Activated CD4-positive, CD25-positive, alpha-beta regulatory T cell treated with anti-CD3 and anti-CD28 coated beads, Interleukin-2, amount 50 U/mL, for 24 hours (primary cell): Measurements from ENCODE around the gene APBB1.
"Not testable (repeated sequence)": the region's sequence is repeated elsewhere in the genome, so short reads cannot be mapped to it uniquely, and the experiment has no call there.

Experiments used
- ATAC-seq, 2 donors: fragments of 150-1000 bp; cut with Tn5 transposase; one replicate each; pipeline ENCODE4 v1.10.0; 2021; ENCODE audit warnings: mild to moderate bottlenecking in 1 of 2, moderate library complexity in 1 of 2

Gene APBB1

DNA sequence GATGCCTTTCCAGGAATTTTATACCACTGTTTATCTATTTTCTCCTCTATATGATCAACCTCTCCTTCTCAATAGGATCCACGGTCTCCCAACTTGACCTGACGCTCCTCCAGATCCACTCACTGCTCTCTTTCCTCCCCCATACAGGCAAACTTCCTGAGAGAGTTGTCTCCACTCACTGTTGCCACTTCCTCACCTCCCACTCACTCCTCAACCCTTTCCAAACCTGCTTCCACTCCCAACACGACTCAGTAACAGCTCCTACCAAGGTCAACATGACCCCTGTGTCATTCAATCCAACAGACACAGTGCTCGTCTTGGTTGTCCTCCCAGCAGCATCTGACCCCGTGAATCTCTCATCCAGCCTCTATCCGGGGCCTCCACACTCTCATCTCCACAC lies 3.1 kb downstream of the APBB1 start:
- ATAC-seq, result no peak

- ATAC-seq, result peak in 1 of 2 donors; percentile 19
Observed at GRCh38 chr11:6414874-6415328, 4.0 kb downstream of the APBB1 start.

DNA sequence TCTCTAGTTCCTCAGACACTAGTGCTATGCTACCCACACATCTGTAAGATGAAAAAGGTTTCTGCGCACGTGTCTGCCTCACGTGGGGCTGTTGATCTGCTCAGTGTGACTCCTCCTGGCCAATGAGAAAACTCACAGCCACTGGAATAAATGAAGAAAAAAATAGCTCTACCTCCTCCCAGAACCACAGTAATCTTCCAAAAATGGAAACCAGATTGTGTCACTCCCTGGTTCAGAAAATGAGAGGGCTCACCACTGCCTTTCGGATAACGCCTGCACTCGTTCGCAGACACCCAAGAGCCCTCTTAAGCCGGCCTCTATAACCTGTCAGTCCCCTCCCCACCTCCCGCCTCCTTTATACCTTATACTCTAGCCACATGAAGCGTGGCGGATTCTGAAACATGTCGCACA lies 5.1 kb downstream of the APBB1 start:
- peak; percentile 89 to 90 for ATAC-seq

DNA sequence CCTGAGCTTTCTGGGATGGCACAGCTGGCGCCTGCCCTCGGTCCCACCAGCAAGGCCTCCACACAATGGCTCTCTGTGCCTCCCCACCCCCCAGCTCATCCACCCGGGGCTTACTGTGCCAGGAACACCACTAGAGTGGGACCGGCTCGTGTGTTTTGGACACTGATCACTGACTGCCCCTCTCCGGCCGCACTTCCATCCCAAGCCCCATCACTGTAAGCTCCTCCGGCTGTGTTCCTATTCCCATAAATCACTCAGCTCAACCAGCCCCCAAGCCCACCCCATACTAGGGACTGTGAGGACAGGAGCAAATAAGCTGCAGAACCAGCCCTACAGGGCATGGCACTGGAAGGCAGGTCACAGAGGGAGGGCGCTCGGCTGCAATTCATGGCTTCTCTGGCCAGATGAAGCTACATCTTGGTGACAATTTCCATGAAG lies 7.3 kb downstream of the APBB1 start:
- ATAC-seq, result no peak

- no peak for ATAC-seq
Observed at GRCh38 chr11:6410695-6411430, 8.0 kb downstream of the APBB1 start.

- ATAC-seq, result no peak
Observed at GRCh38 chr11:6406370-6406769, 12.5 kb downstream of the APBB1 start.

- no peak for ATAC-seq
Observed at GRCh38 chr11:6405846-6406245, 13.0 kb downstream of the APBB1 start.

DNA sequence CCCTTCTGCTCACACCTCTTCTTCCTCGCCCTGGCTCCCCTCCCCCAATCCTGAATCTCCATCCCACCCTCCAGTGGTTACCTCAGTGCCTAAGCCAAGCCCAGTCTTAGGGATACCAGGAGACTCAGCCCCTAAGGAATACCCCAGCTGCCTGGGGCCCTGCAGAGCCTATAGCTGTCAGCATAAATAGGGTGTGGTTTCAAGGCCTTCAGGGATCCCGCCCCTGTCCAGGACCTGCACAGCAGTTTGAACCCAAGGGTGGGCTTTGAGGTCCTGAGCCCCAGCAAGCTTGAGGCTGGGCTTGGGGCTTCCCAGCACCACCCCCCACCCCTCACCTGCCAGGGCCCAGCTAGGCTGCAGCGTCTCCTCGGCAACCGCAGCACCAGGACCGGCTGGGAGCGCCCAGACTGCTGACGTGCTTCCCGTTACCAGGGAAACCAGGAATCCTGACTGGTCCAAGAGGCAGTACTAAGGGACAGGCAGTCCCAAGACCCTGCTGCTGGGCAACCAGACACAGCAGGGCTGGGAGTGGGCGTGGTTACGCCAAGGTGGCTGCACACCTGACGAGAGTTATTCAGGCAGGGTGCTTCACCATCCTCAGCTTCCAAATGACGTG lies 13.7 kb downstream of the APBB1 start:
- ATAC-seq, result no peak

DNA sequence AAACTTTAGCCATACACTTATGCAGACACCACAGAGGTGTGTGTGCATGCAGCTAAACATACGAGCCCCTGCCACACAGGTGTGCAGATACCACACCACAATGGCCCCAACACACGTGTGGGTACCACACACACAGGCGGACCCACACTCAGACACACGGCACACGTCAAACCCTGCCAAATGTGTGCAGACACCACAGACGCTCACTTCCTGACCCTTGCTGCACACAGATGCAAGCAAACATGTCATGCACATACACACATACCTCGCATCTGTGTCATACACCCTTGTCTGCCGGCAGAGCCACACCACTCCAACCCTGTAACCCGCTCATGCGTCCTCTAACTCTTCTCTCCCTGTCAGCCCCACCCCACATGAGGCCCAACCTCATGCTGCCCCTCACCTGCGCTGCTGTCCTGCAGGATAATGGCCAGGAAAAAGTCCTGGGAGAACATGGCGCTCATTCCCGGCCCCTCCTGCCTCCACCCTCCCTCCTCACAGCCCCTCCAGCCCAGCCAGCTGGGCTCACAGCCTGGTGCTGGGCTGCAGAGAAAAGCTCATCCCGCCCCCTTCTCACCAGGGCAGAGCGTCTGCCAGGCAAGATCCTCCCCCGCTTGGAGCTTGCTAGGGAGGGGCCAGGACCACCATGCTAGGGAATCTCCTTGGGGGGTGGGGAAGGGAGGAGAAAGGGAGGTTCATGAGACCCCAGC lies 14.4 kb downstream of the APBB1 start:
- peak; percentile 61 to 66 for ATAC-seq

DNA sequence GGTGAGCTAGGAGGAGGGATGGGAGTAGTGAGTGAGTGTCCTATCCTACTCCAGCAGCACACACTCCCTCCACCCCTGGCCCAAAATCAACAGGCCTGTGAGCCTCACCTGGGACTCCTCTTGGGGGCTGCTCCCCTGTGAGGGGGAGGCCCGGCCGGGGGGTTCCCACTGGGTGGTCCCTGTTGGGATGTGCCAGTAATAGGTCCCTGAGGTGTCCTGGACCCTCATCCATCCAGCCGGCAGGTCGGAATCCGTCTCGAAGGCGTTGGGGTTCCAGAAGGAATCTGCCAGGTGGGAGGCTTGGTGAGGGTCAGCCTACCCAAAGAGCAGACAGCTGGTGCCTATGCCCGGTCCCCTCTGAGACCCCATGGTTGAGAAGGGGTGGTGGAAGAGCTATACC lies 15.4 kb downstream of the APBB1 start:
- no peak for ATAC-seq

DNA sequence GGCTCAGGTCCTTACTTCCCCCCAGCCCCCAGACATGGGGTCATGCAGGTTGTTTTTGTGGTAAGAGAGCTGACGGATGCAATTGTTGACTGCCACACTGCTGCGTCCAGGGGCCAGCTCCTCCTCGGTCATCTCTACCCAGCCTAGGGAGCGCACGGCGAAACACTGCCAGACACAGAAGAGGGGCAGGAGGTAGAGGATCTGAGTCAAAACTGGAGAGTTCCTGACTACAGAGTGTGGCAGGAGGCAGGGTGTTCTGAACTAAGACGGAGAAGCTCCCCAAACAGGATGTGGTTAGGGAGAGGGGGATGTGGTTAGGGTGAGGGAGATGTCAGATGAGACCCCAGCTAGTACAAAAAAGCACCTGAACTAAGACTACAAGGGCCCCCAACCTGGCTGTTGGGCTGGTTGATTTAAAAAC lies 16.3 kb downstream of the APBB1 start:
- peak; percentile 85 for ATAC-seq

- peak; percentile 10 to 18 for ATAC-seq
Observed at GRCh38 chr11:6402061-6402470, 16.8 kb downstream of the APBB1 start.

GRCh38 chr11:6401464-6401863 lies 17.4 kb downstream of the APBB1 start:
- ATAC-seq, result no peak

DNA sequence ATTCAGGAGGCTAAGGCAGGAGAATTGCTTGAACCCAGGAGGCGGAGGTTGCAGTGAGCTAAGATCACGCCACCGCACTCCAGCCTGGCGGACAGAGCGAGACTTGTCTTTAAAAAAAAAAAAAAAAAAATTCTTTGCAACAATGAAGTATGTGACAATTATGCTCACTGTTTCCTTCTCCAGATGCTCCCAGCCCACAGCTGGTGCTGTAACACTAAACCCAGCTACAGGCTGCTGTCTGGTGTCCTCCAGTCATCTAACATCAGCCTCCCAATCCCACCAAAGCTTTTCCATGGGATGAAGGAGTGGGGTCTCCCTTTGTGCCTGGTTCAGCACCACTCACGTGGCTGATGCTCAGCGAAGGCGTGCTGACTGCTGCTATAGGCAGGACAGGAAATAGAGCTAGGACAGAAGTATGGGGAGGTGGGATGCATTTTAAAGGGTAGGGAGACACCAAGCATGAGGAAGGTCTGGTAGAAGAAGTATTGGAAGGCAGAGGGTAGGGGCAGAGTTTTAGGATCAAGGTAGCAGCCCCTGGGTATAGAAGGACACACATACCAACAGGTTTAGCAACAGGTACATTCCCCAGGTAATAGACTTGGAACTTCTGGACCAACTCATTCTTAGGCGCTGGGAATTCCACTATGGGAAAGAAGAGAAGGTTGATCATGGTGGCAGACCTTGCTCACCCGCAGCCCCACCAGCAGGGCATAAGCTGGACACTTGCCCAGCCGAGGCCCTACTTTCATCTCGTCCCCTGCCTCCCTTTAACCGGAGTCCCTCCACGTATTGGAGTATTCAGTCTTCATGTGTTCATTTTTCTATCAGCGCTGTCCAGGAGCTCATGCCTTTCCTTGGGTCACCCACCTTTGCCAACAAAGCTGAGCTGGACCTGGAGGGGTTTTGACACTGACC lies 18.2 kb downstream of the APBB1 start:
- ATAC-seq, result no peak

DNA sequence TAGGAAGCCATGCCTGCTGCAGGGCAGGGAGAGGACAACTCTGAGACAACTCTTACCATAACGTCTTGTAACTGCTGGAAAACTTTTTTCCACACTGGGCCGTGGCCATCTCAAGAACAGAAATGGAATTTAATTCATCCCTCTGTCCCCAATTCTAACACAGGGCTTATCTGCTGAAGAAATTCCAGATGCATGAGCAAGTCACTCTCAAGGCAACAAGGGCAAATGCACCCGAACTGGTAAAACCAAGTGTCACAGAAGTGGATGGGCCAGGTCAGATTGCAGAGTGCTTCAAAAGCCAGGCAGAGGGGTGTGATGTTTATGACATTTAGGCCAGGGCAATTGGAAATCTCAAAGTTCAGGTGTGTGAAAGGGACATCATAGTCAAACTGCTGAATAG lies 21.3 kb downstream of the APBB1 start:
- no peak for ATAC-seq

DNA sequence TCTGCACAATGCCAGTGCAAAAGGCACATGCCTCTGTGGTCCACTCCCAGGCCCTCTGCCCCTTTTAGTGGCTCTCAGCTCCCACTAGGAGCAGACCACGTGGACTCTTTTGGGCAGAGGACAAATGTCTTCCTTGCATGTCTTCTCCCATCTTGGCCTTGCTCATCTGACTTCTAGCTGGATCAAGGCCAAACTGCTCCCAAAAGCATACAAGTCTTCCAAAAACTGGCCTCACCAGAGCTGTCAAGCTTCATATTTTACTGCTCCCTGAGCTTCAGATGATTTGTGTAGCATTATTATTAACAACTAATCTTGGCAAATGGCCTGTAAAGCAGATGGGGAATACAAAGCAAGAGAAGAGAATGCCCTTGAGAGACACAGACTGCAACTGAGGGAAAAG lies 21.7 kb downstream of the APBB1 start:
- no peak for ATAC-seq

DNA sequence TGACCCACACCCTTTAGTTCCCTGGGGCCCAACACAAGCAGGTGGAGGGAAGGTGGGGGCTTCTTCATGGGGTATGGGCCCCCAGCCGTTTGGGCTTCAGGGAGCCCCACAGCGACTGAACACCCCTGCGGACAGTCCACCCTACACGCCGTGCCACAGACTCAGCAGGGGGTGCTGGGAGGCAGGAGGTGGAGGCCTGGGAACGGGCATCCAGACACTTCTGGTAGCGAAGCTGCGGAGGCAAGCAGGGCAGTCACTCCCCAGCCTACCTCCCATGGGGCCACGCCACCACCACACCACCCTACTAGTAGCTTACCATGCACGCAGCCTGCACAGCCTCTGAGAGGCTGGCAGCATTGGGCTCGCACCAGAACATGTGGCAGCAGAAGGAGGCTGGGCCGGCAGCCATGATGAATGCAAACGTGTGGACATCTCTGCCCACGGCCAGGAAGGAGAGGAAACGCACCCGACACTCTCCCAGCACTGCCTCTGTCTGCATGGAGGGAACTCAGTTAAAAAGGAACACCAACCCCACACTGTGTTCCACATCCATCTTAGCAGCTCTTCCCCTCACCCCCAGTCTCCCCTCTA lies 23.3 kb downstream of the APBB1 start:
- ATAC-seq, result no peak

- no peak for ATAC-seq
Observed at GRCh38 chr11:6393989-6394670, 24.8 kb downstream of the APBB1 start.

GRCh38 chr11:6392251-6392650 lies 26.6 kb downstream of the APBB1 start:
- not testable (repeated sequence) for ATAC-seq

- no peak for ATAC-seq
Observed at GRCh38 chr11:6391537-6392134, 27.3 kb downstream of the APBB1 start.
